ENCODE results near the gene CCDC34.

The CCDC34 gene

DNA sequence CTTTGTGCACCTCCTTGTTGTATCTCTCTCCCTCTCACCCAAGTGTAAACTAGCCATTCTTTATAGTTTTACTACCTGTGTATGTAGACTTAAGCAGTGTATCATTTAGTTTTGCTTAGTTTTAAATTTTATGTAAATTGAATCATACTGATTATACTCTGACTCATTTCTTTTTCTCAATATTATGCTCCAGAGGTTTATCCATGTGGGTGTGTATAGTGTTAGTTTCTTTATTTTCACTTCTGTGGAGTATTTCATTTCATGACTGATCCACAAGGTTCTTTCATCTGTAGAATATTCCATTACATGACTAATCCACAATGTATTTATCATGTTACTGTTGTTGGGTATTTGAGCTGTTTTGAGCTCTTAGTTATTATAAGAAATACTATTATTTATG is 62.0 kb downstream of the CCDC34 start:
- no peaks in the 10 kb centered on the region for H3K36me3 Mint-ChIP-seq (ENCODE audit: insufficient read depth)
- no peak overlapping the region for H3K27ac Mint-ChIP-seq (ENCODE audit: low read depth)
- DNase-seq (ENCODE audit: low spot score in 2 of 2): no peak
- H3K27me3 Mint-ChIP-seq: peaks cover 9% of the 10 kb centered on the region
- H3K4me1 Mint-ChIP-seq: no peaks in the 10 kb centered on the region
- no peak overlapping the region for H3K4me3 Mint-ChIP-seq
- ATAC-seq (replicated peaks; ENCODE audit: extremely low read depth, poor library complexity, severe bottlenecking): no peak
- H3K9me3 Mint-ChIP-seq: peaks cover 4% of the 10 kb centered on the region

DNA sequence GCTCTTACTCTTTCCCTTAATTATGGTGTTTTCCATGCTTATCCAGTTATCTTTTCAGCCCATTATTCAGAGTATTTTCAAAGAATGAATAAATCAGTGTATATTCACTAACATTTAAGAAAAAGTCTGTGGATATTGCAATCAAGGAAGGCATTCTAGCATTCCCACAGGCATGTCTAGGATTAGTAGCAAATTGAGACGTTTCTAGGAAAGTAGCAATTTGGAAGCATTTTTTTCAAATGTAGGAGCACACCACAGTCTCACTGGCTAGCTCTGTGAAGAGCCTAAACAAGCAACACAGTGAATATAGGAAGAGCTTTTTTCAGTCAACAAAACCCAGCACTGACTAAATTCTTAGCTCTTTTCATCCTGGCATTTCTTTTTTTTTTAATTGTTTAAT is 65.4 kb downstream of the CCDC34 start:
- ATAC-seq (replicated peaks; ENCODE audit: extremely low read depth, poor library complexity, severe bottlenecking): no peak
- H3K27me3 Mint-ChIP-seq: peaks cover 15% of the 10 kb centered on the region
- H3K36me3 Mint-ChIP-seq (ENCODE audit: insufficient read depth): no peaks in the 10 kb centered on the region
- no peak overlapping the region for H3K27ac Mint-ChIP-seq (ENCODE audit: low read depth)
- DNase-seq (ENCODE audit: low spot score in 2 of 2): no peak
- no peaks in the 10 kb centered on the region for H3K9me3 Mint-ChIP-seq
- no peak overlapping the region for H3K4me3 Mint-ChIP-seq
- no peaks in the 10 kb centered on the region for H3K4me1 Mint-ChIP-seq

DNA sequence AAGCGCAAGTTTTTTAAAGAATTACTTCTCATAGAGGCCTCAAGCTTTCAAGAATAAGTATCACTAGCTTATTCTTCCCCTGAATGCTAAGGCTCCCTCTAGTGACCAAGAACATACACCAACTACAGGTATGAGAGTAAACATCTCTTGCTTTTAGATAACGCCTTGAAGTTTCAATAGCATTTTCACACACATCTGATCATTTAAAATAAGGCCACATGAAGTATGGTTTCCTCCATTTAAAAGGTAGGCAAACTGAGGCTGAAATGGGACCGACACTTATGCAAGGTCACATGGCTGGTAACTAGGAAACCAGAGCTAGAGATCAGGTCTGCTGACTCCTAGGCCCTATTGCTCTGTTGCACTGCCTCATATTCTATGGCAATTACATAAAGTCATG is 66.5 kb downstream of the CCDC34 start:
- no peak for DNase-seq (ENCODE audit: low spot score in 2 of 2)
- no peak for ATAC-seq (replicated peaks; ENCODE audit: extremely low read depth, poor library complexity, severe bottlenecking)
- Mint-ChIP-seq H3K27ac (ENCODE audit: low read depth) (no peak overlapping the region), H3K4me1 (no peaks in the 10 kb centered on the region), H3K4me3 (no peak overlapping the region), H3K36me3 (ENCODE audit: insufficient read depth) (no peaks in the 10 kb centered on the region), H3K9me3 (peaks cover 5% of the 10 kb centered on the region), H3K27me3 (peaks cover 18% of the 10 kb centered on the region)

DNA sequence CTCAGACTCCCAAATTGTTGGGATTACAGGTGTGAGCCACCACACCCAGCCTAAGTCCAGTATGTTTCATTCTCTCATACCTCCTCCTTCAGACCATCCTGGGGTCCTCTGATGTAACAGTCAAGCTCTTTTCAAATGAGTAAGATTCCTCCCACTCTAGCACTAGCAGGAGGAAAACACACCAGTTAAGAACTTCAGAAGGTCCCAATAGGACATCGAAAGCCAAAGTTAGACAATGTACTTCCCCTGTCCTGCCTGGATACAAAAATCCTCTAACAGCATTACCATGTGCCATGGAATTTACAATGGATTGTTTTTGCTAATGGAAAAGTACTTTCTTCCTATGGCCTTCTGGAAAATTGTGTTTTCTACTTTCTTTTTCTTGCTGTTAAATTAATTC is 67.1 kb downstream of the CCDC34 start:
- ATAC-seq (replicated peaks; ENCODE audit: extremely low read depth, poor library complexity, severe bottlenecking) (no peak), DNase-seq (ENCODE audit: low spot score in 2 of 2) (no peak)
- Mint-ChIP-seq H3K9me3 (peaks cover 9% of the 10 kb centered on the region), H3K4me1 (no peaks in the 10 kb centered on the region), H3K4me3 (no peak overlapping the region), H3K36me3 (ENCODE audit: insufficient read depth) (no peaks in the 10 kb centered on the region), H3K27me3 (peaks cover 18% of the 10 kb centered on the region), H3K27ac (ENCODE audit: low read depth) (no peak overlapping the region)

DNA sequence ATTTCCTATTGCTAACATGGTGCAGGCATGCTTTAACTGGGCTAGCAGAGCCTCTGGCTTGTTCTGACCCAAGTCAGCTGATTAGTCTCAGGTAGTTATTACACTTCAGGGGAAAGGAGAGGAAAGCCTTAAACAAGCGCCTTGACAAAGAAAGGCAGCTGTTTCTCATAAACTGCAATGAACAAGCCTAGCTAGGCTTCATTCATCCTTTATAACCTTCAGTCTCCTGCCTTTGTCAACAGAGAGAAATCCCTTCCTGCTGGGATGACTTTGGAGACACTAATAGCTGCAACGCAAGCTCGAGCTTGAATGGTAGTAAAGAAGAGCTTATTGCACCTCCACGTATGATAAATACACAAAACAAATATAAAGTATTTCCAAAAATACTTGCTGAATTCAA is 68.4 kb downstream of the CCDC34 start:
- DNase-seq (ENCODE audit: low spot score in 2 of 2): no peak
- Mint-ChIP-seq H3K36me3 (ENCODE audit: insufficient read depth) (no peaks in the 10 kb centered on the region), H3K4me3 (no peak overlapping the region), H3K4me1 (no peaks in the 10 kb centered on the region), H3K9me3 (peaks cover 15% of the 10 kb centered on the region), H3K27ac (ENCODE audit: low read depth) (no peak overlapping the region), H3K27me3 (peaks cover 21% of the 10 kb centered on the region)
- no peak for ATAC-seq (replicated peaks; ENCODE audit: extremely low read depth, poor library complexity, severe bottlenecking)

DNA sequence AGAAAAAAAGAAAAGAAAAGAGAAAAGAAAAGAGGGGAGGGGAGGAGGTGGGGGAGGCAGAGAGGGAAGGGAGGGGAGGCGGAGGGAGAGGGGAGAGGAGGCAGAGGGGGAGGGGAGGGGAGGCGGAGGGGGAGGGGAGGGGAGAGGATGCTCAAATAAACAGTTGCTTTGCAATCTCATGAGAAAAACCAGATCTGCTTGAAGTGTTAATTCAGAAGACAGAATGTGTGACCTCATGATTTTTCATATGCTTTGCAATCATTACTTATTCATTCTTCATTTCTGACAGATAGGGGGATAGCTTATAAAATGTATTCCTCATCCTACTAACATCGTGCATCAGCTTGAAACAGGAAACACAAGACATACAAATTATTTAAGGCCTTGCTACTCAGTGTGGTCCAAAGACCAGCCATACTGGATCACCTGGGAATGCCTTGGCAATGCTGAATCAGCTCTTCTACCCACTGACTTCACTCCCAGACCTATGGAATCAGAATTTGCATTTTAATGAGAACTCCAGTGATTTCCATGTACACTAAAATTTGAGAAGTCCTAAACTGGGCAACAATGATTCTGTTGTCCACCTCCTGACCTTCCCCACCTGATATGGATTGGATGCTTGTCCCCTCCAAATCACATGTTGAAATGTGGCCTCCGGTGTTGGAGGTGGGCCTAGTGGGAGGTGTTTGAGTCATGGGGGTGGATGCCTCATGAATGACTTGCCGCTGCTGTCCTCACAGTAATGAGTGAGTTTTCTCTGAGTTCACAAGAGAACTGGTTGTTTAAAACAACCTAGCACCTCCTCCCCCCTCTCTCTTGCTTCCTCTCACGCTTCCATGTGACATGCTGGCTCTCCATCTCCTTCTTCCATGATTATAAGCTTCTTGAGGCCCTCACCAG is 69.2 kb downstream of the CCDC34 start:
- H3K27ac Mint-ChIP-seq (ENCODE audit: low read depth): no peak overlapping the region
- ATAC-seq (replicated peaks; ENCODE audit: extremely low read depth, poor library complexity, severe bottlenecking) (no peak), DNase-seq (ENCODE audit: low spot score in 2 of 2) (no peak)
- peaks cover 26% of the 10 kb centered on the region for H3K27me3 Mint-ChIP-seq
- peaks cover 15% of the 10 kb centered on the region for H3K9me3 Mint-ChIP-seq
- no peaks in the 10 kb centered on the region for H3K4me1 Mint-ChIP-seq
- H3K36me3 Mint-ChIP-seq (ENCODE audit: insufficient read depth): no peaks in the 10 kb centered on the region
- no peak overlapping the region for H3K4me3 Mint-ChIP-seq

DNA sequence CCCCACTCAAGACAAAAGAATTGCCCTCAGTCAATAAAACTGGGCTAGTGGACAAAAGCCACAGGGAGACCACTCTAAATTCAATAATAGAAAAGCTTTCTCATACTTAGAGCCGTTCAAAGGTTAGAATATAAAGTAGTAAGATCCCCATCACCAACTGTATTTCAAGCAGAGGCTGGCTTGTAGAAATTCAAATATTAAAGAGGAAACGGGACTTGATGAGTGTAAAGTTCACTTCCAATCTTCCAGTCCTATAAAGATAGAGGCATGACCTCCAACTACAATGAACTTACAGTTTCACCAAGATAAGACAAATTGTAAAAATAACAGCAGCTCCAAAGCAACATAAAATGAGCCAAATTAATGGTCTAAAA is 70.4 kb downstream of the CCDC34 start:
- H3K9me3 Mint-ChIP-seq: peaks cover 15% of the 10 kb centered on the region
- H3K36me3 Mint-ChIP-seq (ENCODE audit: insufficient read depth): no peaks in the 10 kb centered on the region
- H3K4me1 Mint-ChIP-seq: no peaks in the 10 kb centered on the region
- H3K27me3 Mint-ChIP-seq: peaks cover 26% of the 10 kb centered on the region
- no peak overlapping the region for H3K27ac Mint-ChIP-seq (ENCODE audit: low read depth)
- ATAC-seq (replicated peaks; ENCODE audit: extremely low read depth, poor library complexity, severe bottlenecking): no peak
- H3K4me3 Mint-ChIP-seq: no peak overlapping the region
- no peak for DNase-seq (ENCODE audit: low spot score in 2 of 2)

DNA sequence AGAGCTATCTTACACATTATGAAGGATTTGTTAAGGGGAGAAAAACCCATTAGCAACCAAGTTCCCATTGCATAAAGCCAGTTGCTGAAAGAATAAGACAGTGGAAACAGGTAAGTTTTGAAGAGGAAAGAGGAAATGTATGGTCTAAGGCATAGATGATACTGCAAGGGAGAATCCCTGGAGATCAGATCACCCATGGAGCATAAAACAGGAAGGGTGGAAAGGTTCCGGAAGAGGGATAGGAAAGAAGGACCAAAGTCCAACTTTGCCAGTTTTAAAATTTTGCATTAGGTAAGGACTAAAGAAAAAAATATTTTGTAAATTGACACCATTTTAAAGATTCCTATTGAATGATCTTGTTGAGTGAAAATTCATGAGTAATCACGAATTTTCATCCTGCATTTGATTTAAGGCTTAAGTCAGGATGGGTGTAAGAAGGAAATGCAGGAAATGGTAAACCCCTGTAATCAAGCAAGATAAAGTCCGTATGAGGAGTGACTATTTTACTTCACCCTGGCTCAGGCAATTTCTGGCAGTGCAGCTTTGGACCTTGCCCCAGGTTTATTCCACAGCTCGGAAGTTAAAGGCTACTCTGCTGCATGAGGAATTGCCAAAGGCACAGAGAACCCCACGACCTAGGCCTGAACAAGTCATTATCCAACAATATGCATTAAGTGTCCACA is 70.9 kb downstream of the CCDC34 start:
- Mint-ChIP-seq H3K27me3 (peaks cover 26% of the 10 kb centered on the region), H3K27ac (ENCODE audit: low read depth) (no peak overlapping the region), H3K9me3 (peaks cover 15% of the 10 kb centered on the region), H3K4me3 (no peak overlapping the region), H3K36me3 (ENCODE audit: insufficient read depth) (no peaks in the 10 kb centered on the region), H3K4me1 (no peaks in the 10 kb centered on the region)
- ATAC-seq (replicated peaks; ENCODE audit: extremely low read depth, poor library complexity, severe bottlenecking) (no peak), DNase-seq (ENCODE audit: low spot score in 2 of 2) (no peak)

DNA sequence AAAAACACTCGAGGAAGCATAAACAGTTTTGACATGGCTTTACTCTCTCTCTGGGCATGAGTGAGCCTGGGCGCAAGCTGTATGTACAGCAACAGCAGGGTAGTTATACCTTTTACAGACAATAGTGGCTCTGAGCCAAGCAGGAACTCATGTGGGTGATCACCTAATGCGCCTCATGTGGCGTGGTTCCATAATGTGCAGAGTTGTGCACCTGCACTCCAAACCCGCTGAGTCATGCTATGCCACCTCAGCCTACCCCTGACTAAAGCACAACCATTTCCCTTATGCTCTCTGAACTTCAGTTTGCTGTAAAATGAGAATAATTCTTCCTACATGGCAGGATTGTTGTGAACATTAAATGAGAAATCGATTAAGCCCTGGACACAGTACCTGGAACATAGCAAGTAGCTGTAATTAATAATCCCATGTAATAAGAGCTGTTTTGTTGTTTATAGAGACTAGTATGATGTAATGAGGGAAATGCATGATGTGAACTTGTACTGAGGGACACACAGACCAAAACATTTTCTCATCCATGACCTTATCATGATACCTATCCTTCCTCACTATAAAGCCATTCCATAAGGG is 71.6 kb downstream of the CCDC34 start:
- Mint-ChIP-seq H3K9me3 (peaks cover 15% of the 10 kb centered on the region), H3K27ac (ENCODE audit: low read depth) (no peak overlapping the region), H3K36me3 (ENCODE audit: insufficient read depth) (no peaks in the 10 kb centered on the region), H3K27me3 (peaks cover 26% of the 10 kb centered on the region), H3K4me1 (no peaks in the 10 kb centered on the region), H3K4me3 (no peak overlapping the region)
- no peak for ATAC-seq (replicated peaks; ENCODE audit: extremely low read depth, poor library complexity, severe bottlenecking)
- DNase-seq (ENCODE audit: low spot score in 2 of 2): no peak

DNA sequence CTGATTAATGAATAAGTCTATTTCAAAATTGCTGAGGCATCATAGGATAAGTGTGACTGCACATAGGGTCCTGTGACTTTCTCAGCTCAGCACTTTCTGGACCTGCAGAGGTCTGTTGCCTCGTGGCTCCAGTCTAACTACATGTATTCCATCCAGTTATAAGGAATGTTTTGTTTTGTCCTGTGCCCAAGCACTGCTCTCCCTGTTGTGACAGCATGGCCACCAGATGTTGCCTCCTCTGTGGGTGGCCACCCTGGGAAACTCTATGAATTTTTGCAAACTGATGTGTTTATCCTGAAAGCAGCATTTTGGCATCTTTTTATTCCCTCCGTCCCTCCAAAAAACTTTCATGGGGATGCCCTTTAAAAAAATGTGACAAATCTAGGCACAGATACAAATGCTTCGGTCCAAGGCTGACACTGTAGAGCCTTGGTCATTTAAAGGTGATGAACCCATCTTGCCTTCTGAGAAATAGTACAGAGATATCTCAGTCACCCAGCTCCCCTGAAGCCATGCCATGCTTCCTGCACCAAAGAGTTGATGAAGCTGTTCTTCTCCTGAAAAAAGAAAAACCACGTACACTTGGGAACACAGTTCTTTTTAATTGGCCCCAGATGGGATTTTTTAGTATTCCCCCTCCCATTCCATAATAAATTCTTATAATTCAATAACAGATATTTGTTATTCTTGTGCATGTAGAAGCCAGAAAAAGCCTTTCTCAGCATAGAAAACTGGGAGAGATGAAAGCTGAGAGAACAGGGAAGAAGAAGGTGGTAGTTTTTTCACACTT is 72.6 kb downstream of the CCDC34 start:
- Mint-ChIP-seq H3K27me3 (peaks cover 26% of the 10 kb centered on the region), H3K4me1 (no peaks in the 10 kb centered on the region), H3K9me3 (peaks cover 15% of the 10 kb centered on the region), H3K4me3 (no peak overlapping the region), H3K27ac (ENCODE audit: low read depth) (no peak overlapping the region), H3K36me3 (ENCODE audit: insufficient read depth) (no peaks in the 10 kb centered on the region)
- DNase-seq (ENCODE audit: low spot score in 2 of 2) (no peak), ATAC-seq (replicated peaks; ENCODE audit: extremely low read depth, poor library complexity, severe bottlenecking) (no peak)
